Muscle of leg (tissue), 16 donors: ENCODE results near the gene GAPT. TPM values are rescaled to one million over a fixed set of nuclear protein-coding genes. Genes with fewer than 3 reads are reported as not detected.

Experiments
- DNase-seq: peaks from one replicate; pipeline ENCODE4 v3.0.0; 2013
- H3K27ac ChIP-seq: one replicate; pipeline ENCODE4 v1.5.1; 2013; ENCODE audit warnings: mild to moderate bottlenecking, low read length, control low read depth
- H3K27me3 ChIP-seq: one replicate; pipeline ENCODE4 v1.6.1; 2013; ENCODE audit warnings: low read length; ENCODE audit not compliant: control insufficient read depth, insufficient read depth
- H3K36me3 ChIP-seq: one replicate; pipeline ENCODE4 v1.6.1; 2013; ENCODE audit warnings: low read length; ENCODE audit not compliant: control insufficient read depth, insufficient read depth
- H3K4me1 ChIP-seq: one replicate; pipeline ENCODE4 v1.6.1; 2013; ENCODE audit warnings: low read length; ENCODE audit not compliant: control insufficient read depth, insufficient read depth
- H3K4me3 ChIP-seq: one replicate; pipeline ENCODE4 v1.5.1; 2013; ENCODE audit warnings: low read length, control low read depth
- H3K9me3 ChIP-seq: replicated peaks from 2 replicates; pipeline ENCODE4 v1.6.1; 2013; ENCODE audit warnings: low read depth, low read length; ENCODE audit not compliant: control insufficient read depth
- WGBS: methylation state at CpG from one replicate; pipeline ENCODE4 v1.1.5; 2013; ENCODE audit warnings: missing lambda C conversion rate; ENCODE audit not compliant: insufficient coverage; 5-methylcytosine and 5-hydroxymethylcytosine counted together
- long read RNA-seq, 11 donors: transcript quantifications; one replicate each; lab custom pipeline, GENCODE V29; 2026
- polyA plus RNA-seq, 8 donors: library from polyadenylated mRNA; unstranded; fragments of 120-200 nt; gene quantifications; one replicate each; pipeline versions ENCODE4 v1.2.1 to v1.2.3, GENCODE V29; 2013; ENCODE audit warnings: inconsistent platforms in 1 of 8, low replicate concordance in 1 of 8; ENCODE audit not compliant: insufficient read length in 8 of 8, insufficient read depth in 1 of 8
- total RNA-seq: library from RNA; stranded (reverse); fragments of 120-200 nt; gene quantifications from one replicate; pipeline ENCODE4 v1.2.4, GENCODE V29; 2013

GAPT gene
- total RNA-seq, result 0.44 TPM
- under 1 TPM; 0.51 to 0.96 (median 0.78) TPM for polyA plus RNA-seq
- long read RNA-seq, donor 1, partial matches to known transcripts, result 0 of 1 reads
- long read RNA-seq, donor 1, other reads (novel, unspliced or antisense), result 0 of 1 reads
- long read RNA-seq, donor 2, result 0 reads
- long read RNA-seq, donor 3, partial matches to known transcripts, result 0 of 1 reads
- long read RNA-seq, donor 3, other reads (novel, unspliced or antisense), result 0 of 1 reads
- long read RNA-seq, donor 4, result 0 reads
- long read RNA-seq, donor 5, result 0 reads
- long read RNA-seq, donor 6, result 0 reads
- long read RNA-seq, donor 7, result 0 reads
- long read RNA-seq, donor 8, partial matches to known transcripts, result 0 of 1 reads
- long read RNA-seq, donor 8, other reads (novel, unspliced or antisense), result 0 of 1 reads
- long read RNA-seq, donor 9, result 0 reads
- long read RNA-seq, donor 10, result 0 reads
- long read RNA-seq, donor 11, result 0 reads

GRCh38 chr5:58491216-58491892 lies at the start of gene GAPT:
TSS of gene GAPT (plus strand) at chr5:58491435. CDS start at chr5:58494537, 3,102 bp downstream.
- H3K36me3 ChIP-seq, result no peaks in the 10 kb centered on the region
- H3K27me3 ChIP-seq, result no peaks in the 10 kb centered on the region
- H3K27ac ChIP-seq, result no peak within 1 kb of the TSS
- H3K4me1 ChIP-seq, result no peaks in the 10 kb centered on the region
- no peak within 1 kb of the TSS for H3K4me3 ChIP-seq
- no CpG with 5 or more reads among the region's 6 CpGs for WGBS
- H3K9me3 ChIP-seq, result no peaks in the 10 kb centered on the region
- peak; percentile 52 for DNase-seq

GRCh38 chr5:58444805-58445204 lies 46.4 kb upstream of the GAPT start:
- no peak for DNase-seq
- no peak overlapping the region for H3K4me3 ChIP-seq
- H3K9me3 ChIP-seq, result no peaks in the 10 kb centered on the region
- no peaks in the 10 kb centered on the region for H3K27me3 ChIP-seq
- no peaks in the 10 kb centered on the region for H3K4me1 ChIP-seq
- H3K27ac ChIP-seq, result no peak overlapping the region
- H3K36me3 ChIP-seq, result no peaks in the 10 kb centered on the region

- no peak overlapping the region for H3K27ac ChIP-seq
- H3K4me3 ChIP-seq, result no peak overlapping the region
- DNase-seq, result no peak
- no peaks in the 10 kb centered on the region for H3K4me1 ChIP-seq
- H3K9me3 ChIP-seq, result no peaks in the 10 kb centered on the region
- no peaks in the 10 kb centered on the region for H3K27me3 ChIP-seq
- 93% methylated on average over 9 of the region's 10 CpGs for WGBS
- H3K36me3 ChIP-seq, result no peaks in the 10 kb centered on the region
Measured at GRCh38 chr5:58446024-58446423, 45.2 kb upstream of the GAPT start.

- WGBS, result 53% methylated on average over 2 of the region's 2 CpGs
- no peak for DNase-seq
- Histone ChIP-seq H3K36me3 (no peaks in the 10 kb centered on the region), H3K4me1 (no peaks in the 10 kb centered on the region), H3K27me3 (no peaks in the 10 kb centered on the region), H3K4me3 (no peak overlapping the region), H3K27ac (no peak overlapping the region), H3K9me3 (no peaks in the 10 kb centered on the region)
Measured at GRCh38 chr5:58447226-58447625, 44.0 kb upstream of the GAPT start.

GRCh38 chr5:58450018-58450417 lies 41.2 kb upstream of the GAPT start:
- WGBS, result 86% methylated on average over 1 of the region's 3 CpGs
- Histone ChIP-seq H3K27ac (no peak overlapping the region), H3K4me3 (no peak overlapping the region), H3K27me3 (no peaks in the 10 kb centered on the region), H3K9me3 (no peaks in the 10 kb centered on the region), H3K36me3 (peaks cover 19% of the 10 kb centered on the region), H3K4me1 (no peaks in the 10 kb centered on the region)
- no peak for DNase-seq

GRCh38 chr5:58450811-58451629 lies 40.2 kb upstream of the GAPT start:
- no peak for DNase-seq
- Histone ChIP-seq H3K27me3 (no peaks in the 10 kb centered on the region), H3K4me1 (peaks cover 5% of the 10 kb centered on the region), H3K27ac (no peak overlapping the region), H3K36me3 (peaks cover 29% of the 10 kb centered on the region), H3K9me3 (no peaks in the 10 kb centered on the region), H3K4me3 (no peak overlapping the region)
- WGBS, result no CpG with 5 or more reads among the region's 10 CpGs

GRCh38 chr5:58451732-58452565 lies 39.3 kb upstream of the GAPT start:
- Histone ChIP-seq H3K27me3 (no peaks in the 10 kb centered on the region), H3K27ac (no peak overlapping the region), H3K4me3 (no peak overlapping the region), H3K9me3 (no peaks in the 10 kb centered on the region), H3K4me1 (peaks cover 7% of the 10 kb centered on the region), H3K36me3 (peaks cover 36% of the 10 kb centered on the region)
- 83% methylated on average over 8 of the region's 8 CpGs for WGBS
- no peak for DNase-seq

GRCh38 chr5:58452566-58453258 lies 38.5 kb upstream of the GAPT start:
- peaks cover 42% of the 10 kb centered on the region for H3K36me3 ChIP-seq
- WGBS, result 93% methylated on average over 2 of the region's 3 CpGs
- no peaks in the 10 kb centered on the region for H3K27me3 ChIP-seq
- peaks cover 9% of the 10 kb centered on the region for H3K4me1 ChIP-seq
- DNase-seq, result no peak
- H3K27ac ChIP-seq, result no peak overlapping the region
- H3K9me3 ChIP-seq, result no peaks in the 10 kb centered on the region
- no peak overlapping the region for H3K4me3 ChIP-seq

GRCh38 chr5:58453306-58453705 lies 37.9 kb upstream of the GAPT start:
- no peaks in the 10 kb centered on the region for H3K27me3 ChIP-seq
- no peak for DNase-seq
- no peak overlapping the region for H3K4me3 ChIP-seq
- no peak overlapping the region for H3K27ac ChIP-seq
- H3K4me1 ChIP-seq, result peaks cover 14% of the 10 kb centered on the region
- no peaks in the 10 kb centered on the region for H3K9me3 ChIP-seq
- peaks cover 48% of the 10 kb centered on the region for H3K36me3 ChIP-seq
